ENCODE measurements around the gene GAS2L1.

- TF ChIP-seq POLR2A (IDR thresholded peaks at IDR 0.05): no peak
- TF ChIP-seq CTCF (IDR thresholded peaks at IDR 0.05): no peak
Measured at GRCh38 chr22:29346659-29347058, 40.2 kb downstream of the GAS2L1 start.
